Suppressor macrophage (primary cell): ENCODE data around the gene ADIPOR2.
A peak's percentile ranks its signal among the peaks of the same experiment; 100 is the strongest.

ENCODE experiments used
- DNase-seq, 4 experiments: peaks; one replicate each; pipeline ENCODE4 v3.0.0-alpha.2; 2020 to 2022

ADIPOR2 gene

GRCh38 chr12:1832801-1833595 lies 142.1 kb downstream of the ADIPOR2 start:
- DNase-seq: no peak

- peak in 1 of 4 experiments; percentile 0 for DNase-seq
Observed at GRCh38 chr12:1833596-1834028, 142.7 kb downstream of the ADIPOR2 start.

GRCh38 chr12:1834186-1834925 lies 143.5 kb downstream of the ADIPOR2 start:
- DNase-seq: no peak

GRCh38 chr12:1835211-1836131 lies 144.6 kb downstream of the ADIPOR2 start:
- no peak for DNase-seq

- peak in 1 of 4 experiments; percentile 1 for DNase-seq
Observed at GRCh38 chr12:1836241-1836803, 145.5 kb downstream of the ADIPOR2 start.

GRCh38 chr12:1836854-1837421 lies 146.1 kb downstream of the ADIPOR2 start:
- DNase-seq: no peak

- peak in 1 of 4 experiments; percentile 1 for DNase-seq
Observed at GRCh38 chr12:1837541-1838204, 146.8 kb downstream of the ADIPOR2 start.
